HG03103 (cell line): Measurements from ENCODE around the gene CDC16.
"Not testable (repeated sequence)": the region's sequence is repeated elsewhere in the genome, so short reads cannot be mapped to it uniquely, and the experiment has no call there.

Experiments
- ATAC-seq: cut with Tn5 transposase; IDR thresholded peaks from one replicate; pipeline ENCODE4 v1.9.1; 2021; ENCODE audit warnings: low read depth; ENCODE audit not compliant: unreplicated experiment

CDC16 gene

GRCh38 chr13:114234645-114235421 lies at the start of gene CDC16:
TSS of gene CDC16 (plus strand) at chr13:114234897. CDS start at chr13:114235085, 188 bp downstream.
- ATAC-seq, result peak; percentile 91

- no peak for ATAC-seq
These were observed 49.3 kb upstream of the CDC16 start for GRCh38 chr13:114185182-114185971.

GRCh38 chr13:114194853-114195252 lies 39.8 kb upstream of the CDC16 start:
- no peak for ATAC-seq

- ATAC-seq, result no peak
These were observed 38.1 kb upstream of the CDC16 start for GRCh38 chr13:114196629-114197028.

GRCh38 chr13:114198556-114198955 lies 36.1 kb upstream of the CDC16 start:
- ATAC-seq, result no peak

GRCh38 chr13:114199526-114199925 lies 35.2 kb upstream of the CDC16 start:
- not testable (repeated sequence) for ATAC-seq

- ATAC-seq, result no peak
These were observed 34.7 kb upstream of the CDC16 start for GRCh38 chr13:114199954-114200353.

GRCh38 chr13:114200399-114200911 lies 34.2 kb upstream of the CDC16 start:
- no peak for ATAC-seq

- ATAC-seq, result no peak
These were observed 32.1 kb upstream of the CDC16 start for GRCh38 chr13:114202581-114202980.

- no peak for ATAC-seq
These were observed 31.2 kb upstream of the CDC16 start for GRCh38 chr13:114203536-114203935.

- no peak for ATAC-seq
These were observed 29.8 kb upstream of the CDC16 start for GRCh38 chr13:114204894-114205293.

GRCh38 chr13:114208134-114208533 lies 26.6 kb upstream of the CDC16 start:
- ATAC-seq, result no peak

GRCh38 chr13:114211446-114212157 lies 23.1 kb upstream of the CDC16 start:
- no peak for ATAC-seq

GRCh38 chr13:114212158-114212495 lies 22.6 kb upstream of the CDC16 start:
- ATAC-seq, result no peak

- no peak for ATAC-seq
These were observed 20.7 kb upstream of the CDC16 start for GRCh38 chr13:114213980-114214379.

GRCh38 chr13:114219392-114219791 lies 15.3 kb upstream of the CDC16 start:
- ATAC-seq, result no peak

- ATAC-seq, result no peak
These were observed 12.2 kb upstream of the CDC16 start for GRCh38 chr13:114222461-114222968.

- ATAC-seq, result no peak
These were observed 10.5 kb upstream of the CDC16 start for GRCh38 chr13:114224201-114224600.

GRCh38 chr13:114225610-114226009 lies 9.1 kb upstream of the CDC16 start:
- ATAC-seq, result no peak

GRCh38 chr13:114226088-114226487 lies 8.6 kb upstream of the CDC16 start:
- no peak for ATAC-seq
